HG02973 (cell line): ENCODE data around the gene OSBPL6.
"Not testable (repeated sequence)": the region's sequence is repeated elsewhere in the genome, so short reads cannot be mapped to it uniquely, and the experiment has no call there.

Experiments
- ATAC-seq: cut with Tn5 transposase; IDR thresholded peaks from one replicate; pipeline ENCODE4 v1.9.1; 2021; ENCODE audit warnings: moderate library complexity; ENCODE audit not compliant: unreplicated experiment

The OSBPL6 gene

GRCh38 chr2:178333851-178334250, 139.5 kb downstream of the OSBPL6 start:
- no peak for ATAC-seq

DNA sequence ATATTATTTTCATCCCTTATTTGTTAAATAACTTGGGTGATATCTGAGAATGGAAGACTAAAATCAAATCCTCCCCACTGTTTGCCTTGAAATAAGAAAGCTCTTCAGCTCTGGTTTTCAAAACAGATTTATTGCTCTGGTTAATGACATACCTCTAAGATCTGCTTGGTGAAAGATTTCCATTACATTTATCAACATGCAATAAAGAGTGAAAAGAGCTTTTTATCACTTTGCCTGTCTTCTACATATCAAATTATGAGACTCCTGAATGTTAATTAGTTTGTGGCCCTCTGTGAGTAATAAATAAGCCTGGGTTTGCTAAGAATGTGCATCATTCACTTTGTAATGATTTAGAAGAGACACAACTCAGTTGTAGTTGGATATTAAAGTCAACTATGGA, 140.9 kb downstream of the OSBPL6 start:
- ATAC-seq = no peak

GRCh38 chr2:178344121-178344520, 149.8 kb downstream of the OSBPL6 start:
- ATAC-seq = no peak

GRCh38 chr2:178345951-178346350, 151.6 kb downstream of the OSBPL6 start:
- ATAC-seq = no peak

- no peak for ATAC-seq
Observed at GRCh38 chr2:178350051-178350450, 155.7 kb downstream of the OSBPL6 start.

GRCh38 chr2:178357704-178358103, 163.4 kb downstream of the OSBPL6 start:
- not testable (repeated sequence) for ATAC-seq

- ATAC-seq = no peak
Observed at GRCh38 chr2:178359192-178359912, 165.0 kb downstream of the OSBPL6 start.

DNA sequence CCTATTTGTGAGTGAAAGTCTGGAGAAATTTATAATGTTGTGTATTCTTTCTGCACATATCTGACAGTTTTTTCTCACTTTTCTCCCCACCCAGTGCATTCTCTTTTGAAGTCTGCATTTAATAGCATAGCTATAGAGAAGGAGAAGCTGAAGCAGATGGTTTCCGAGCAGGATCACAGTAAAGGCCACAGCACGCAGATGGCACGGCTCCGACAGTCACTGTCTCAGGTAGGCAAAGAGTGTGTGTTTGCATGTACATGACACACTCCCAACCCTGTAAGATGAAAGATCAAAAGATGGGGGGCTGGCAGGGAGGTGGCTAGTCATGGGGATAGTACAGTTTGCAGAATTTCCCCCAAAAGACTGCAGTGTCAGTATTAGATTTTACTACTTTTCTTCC, 167.3 kb downstream of the OSBPL6 start:
- ATAC-seq = no peak

- ATAC-seq = no peak
Observed at GRCh38 chr2:178363252-178363651, 168.9 kb downstream of the OSBPL6 start.

GRCh38 chr2:178365116-178365515, 170.8 kb downstream of the OSBPL6 start:
- ATAC-seq = no peak

DNA sequence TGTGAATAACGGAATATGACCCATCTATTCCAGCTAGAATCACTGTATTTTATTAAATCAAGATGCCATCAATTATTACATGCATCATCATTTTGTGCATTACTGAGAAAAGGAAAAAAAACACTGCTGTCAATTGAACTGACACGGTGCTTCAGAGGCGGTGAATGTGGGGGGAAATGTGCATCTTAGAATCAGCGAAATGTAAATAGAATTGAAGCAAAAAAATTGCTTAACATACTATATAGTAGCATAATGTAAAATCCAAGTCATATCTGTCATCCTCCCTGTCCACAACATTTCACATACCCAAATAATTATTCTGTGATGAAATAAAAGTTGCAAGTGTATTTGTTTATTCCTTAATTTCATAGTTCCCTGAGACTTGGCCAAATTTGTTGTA, 172.1 kb downstream of the OSBPL6 start:
- ATAC-seq = no peak

DNA sequence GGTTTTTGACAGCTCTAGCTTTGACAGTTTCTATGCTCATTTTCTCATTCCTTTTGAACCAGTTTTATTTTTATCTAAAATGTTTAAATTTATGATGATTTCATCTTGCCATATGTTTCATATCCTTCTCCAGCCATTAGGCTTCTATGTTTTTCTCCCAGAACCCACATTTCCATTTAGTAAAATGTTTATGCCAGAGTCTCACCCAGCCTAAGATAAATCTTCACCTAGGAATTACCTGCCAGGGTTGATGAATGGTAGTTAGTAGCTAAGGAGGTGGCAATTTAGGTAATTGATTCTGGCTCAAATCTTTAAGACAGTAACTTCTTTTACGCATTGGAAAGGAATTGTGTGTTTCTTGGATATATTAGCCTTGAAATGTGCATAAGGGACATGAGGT, 173.0 kb downstream of the OSBPL6 start:
- no peak for ATAC-seq

DNA sequence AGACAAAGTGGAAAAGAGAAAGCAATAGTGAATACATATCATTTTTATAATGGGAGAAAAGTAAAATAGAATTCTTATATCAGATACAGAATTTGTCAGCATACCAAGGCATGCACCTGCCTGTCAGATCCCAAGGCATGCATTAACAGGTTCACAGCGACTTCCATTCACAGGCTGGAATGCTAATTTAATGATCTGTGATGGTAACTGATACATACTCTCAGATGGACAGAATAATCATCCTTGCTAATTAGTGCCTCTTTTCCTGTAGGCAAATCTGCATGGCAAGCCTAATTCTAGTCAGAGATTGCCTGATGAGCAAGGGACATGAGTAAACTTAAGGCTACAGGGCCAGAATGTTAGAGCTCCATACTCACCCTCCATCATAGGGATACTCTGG, 180.6 kb downstream of the OSBPL6 start:
- no peak for ATAC-seq

DNA sequence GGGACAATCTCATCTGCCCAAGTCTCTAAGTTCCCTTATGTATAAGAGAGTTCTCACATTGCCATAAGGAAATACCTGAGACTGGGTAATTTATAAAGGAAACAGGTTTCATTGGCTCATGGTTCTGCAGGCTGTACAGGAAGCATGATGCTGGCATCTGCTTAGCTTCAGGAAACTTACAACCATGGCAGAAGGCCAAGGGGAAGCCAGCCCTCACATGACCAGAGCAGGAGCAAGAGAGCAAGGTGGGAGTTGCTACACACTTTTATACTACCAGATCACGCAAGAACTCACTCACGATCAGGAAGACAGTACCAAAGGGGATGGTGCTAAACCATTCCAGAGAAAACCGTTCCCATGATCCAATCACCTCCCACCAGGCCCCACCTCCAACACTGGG, 182.7 kb downstream of the OSBPL6 start:
- ATAC-seq = no peak

- ATAC-seq = no peak
Observed at GRCh38 chr2:178379162-178380004, 185.1 kb downstream of the OSBPL6 start.

DNA sequence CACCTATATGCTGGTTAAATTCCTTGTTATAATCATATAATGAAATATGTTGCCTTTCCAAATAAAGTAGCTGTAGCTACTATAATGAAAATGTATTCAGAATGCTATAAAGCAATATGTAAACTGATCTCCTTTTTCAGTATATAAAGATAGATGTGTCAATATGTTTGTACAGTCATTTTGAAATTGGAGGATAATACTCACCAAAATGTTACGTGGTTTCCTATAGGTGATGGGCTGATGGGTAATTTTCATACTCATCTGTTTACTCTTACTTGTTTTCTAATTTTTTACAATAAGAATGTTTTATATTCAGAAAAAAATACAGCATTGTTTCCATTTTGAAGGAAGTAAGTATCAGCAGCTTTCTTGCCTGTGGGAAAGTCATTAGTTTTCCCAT, 186.5 kb downstream of the OSBPL6 start:
- no peak for ATAC-seq

DNA sequence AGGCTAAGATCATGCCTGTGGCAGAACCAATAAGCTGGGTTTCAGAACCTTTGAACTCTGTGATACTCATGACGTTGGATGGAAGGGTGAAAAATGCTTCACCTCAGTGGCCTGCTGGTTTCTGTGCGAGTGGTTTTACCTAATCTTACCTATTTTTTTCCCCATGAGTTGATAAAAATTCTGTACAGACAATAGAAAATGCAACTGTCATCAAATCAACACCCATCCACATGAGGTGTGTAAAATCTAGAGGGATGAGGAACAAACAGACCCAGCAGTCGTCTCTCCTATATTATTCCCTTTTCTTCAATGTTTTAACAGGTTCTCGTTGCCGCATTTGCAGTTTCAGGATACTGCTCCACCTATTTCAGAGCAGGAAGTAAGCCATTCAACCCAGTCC, 189.4 kb downstream of the OSBPL6 start:
- ATAC-seq = no peak

GRCh38 chr2:178385595-178386148, 191.4 kb downstream of the OSBPL6 start:
- ATAC-seq = no peak

DNA sequence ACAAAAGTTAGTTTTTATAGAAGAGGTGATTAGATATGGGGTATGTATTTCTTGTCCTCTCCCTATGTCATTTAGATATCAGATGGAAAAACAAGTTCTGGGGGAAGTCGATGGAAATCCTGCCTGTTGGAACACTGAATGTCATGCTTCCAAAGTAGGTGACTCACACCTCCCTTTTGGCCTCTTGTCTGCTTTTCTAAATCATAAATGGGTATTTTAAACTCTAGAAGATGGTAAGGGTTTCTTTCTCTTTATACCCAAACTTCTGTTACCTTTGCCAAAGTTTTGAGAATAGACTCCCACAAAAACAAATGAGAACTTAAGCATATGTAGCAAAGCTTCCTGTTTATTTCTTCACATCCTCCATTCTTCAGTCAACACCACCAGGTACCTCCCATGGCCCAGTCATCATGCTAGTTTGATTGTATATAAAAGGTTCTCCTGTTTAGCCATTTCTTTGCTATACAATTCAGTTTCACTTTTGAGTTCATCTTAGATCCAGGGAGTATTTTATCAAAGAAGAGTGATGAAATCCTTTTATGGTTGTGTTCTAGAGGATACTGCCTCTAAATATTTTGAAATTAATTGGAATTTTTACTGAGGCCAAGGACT, 192.8 kb downstream of the OSBPL6 start:
- no peak for ATAC-seq

- ATAC-seq = no peak
Observed at GRCh38 chr2:178388287-178388686, 194.0 kb downstream of the OSBPL6 start.

GRCh38 chr2:178391701-178392100, 197.4 kb downstream of the OSBPL6 start:
- ATAC-seq = no peak

DNA sequence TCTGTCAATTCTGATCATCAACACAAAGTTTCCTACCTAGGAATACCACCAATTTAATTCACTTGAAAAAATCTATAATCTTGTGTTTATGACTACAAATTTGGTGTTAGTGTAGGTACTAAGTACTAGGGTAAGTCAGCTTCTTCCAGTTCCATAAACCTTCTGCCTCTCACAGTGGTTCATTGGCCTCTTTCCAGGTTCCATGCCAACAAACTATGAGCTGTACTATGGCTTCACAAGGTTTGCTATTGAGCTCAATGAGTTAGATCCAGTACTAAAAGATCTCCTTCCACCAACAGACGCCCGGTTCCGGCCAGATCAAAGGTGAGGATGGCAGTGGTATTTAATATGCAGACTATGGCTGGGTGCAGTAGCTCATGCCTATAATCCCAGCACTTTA, 197.9 kb downstream of the OSBPL6 start:
- no peak for ATAC-seq
